ENCODE results near the gene ITGA7.

Gene ITGA7

GRCh38 chr12:55685671-55686070 lies 22.0 kb downstream of the ITGA7 start:
- DNase-seq (ENCODE audit: low read depth in 2 of 3, low spot score in 1 of 3), result no peak

- no peak for DNase-seq (ENCODE audit: low read depth in 2 of 3, low spot score in 1 of 3)
Observed at GRCh38 chr12:55684761-55685370, 22.8 kb downstream of the ITGA7 start.

DNA sequence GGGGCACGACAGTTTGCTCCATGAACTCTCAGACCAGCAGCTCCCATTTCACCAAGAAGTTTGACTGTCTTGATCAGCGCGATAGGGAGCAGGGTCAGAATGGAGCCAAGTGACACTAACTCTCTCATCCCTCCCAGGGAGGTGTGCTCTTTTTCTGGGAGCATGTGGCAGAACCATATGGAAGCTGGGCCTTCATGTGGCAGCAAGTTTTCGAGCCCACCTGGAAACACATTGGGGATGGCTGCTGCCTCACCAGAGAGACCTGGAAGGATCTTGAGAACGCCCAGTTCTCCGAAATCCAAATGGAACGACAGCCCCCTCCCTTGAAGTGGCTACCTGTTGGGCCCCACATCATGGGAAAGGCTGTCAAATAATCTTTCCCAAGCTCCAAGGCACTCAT lies 24.0 kb downstream of the ITGA7 start:
- DNase-seq (ENCODE audit: low read depth in 2 of 3, low spot score in 1 of 3), result no peak

GRCh38 chr12:55682087-55682796 lies 25.5 kb downstream of the ITGA7 start:
- DNase-seq (ENCODE audit: low read depth in 2 of 3, low spot score in 1 of 3), result no peak

- DNase-seq (ENCODE audit: low read depth in 2 of 3, low spot score in 1 of 3), result no peak
Observed at GRCh38 chr12:55681142-55682077, 26.3 kb downstream of the ITGA7 start.

GRCh38 chr12:55679691-55680090 lies 28.0 kb downstream of the ITGA7 start:
- no peak for DNase-seq (ENCODE audit: low read depth in 2 of 3, low spot score in 1 of 3)

DNA sequence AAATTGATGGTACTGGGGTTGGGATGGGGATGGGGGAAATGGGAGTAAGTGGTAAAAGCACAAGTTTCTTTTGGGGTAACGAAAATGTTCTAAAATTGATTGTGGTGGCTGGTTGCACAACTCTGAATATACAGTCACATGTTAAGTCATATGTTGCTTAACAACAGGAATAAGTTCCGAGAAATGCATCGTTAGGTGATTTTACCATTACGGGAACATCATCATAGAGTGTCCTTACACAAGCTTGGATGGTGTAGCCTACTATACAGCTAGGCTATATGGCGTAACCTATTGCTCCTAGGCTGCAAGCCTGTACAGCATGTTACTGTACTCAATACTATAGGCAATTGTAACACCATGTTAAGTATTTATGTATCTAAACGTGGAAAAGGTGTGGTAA lies 31.0 kb downstream of the ITGA7 start:
- no peak for DNase-seq (ENCODE audit: low read depth in 2 of 3, low spot score in 1 of 3)

GRCh38 chr12:55675666-55676065 lies 32.0 kb downstream of the ITGA7 start:
- no peak for DNase-seq (ENCODE audit: low read depth in 2 of 3, low spot score in 1 of 3)

- DNase-seq (ENCODE audit: low read depth in 2 of 3, low spot score in 1 of 3), result no peak
Observed at GRCh38 chr12:55673638-55674037, 34.1 kb downstream of the ITGA7 start.

- no peak for DNase-seq (ENCODE audit: low read depth in 2 of 3, low spot score in 1 of 3)
Observed at GRCh38 chr12:55671746-55672145, 36.0 kb downstream of the ITGA7 start.

DNA sequence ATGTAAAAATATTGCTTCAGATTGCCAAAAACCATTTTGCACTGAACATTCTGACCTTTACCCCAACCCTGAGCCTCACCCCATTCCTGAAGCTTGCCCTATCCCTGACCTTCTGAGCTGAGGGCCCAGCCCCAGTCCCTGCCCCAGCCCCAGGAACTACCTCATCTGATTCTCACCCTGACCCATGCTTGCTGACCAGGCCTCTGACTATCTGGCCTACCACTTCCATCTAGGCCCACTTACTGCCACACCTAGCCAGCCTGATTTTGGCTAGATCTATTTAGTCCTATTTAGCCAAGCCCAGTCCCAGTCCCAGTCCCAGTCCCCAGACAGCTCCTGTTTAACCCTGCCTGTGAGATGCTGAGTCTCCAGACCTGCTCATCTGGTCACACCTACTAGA lies 37.4 kb downstream of the ITGA7 start:
- DNase-seq (ENCODE audit: low read depth in 2 of 3, low spot score in 1 of 3), result no peak

DNA sequence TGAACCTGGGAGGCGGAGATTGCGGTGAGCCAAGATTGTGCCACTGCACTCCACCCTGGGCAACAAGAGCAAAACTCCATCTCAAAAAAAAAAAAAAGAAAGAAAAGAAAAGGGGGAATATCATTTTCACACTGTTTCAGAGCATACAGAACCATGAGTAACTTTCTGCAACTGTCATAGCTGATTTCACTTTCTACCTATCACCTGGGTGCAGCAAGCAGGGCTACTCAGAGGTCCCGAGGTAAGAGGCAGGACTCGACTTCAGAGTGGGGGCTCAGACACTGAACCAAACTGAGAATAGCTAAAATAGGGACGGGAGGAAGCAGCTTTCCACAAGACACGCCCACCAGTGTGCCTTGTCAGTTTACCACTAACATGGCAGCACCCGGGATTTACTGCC lies 41.2 kb downstream of the ITGA7 start:
- DNase-seq (ENCODE audit: low read depth in 2 of 3, low spot score in 1 of 3), result no peak

GRCh38 chr12:55664826-55665225 lies 42.9 kb downstream of the ITGA7 start:
- no peak for DNase-seq (ENCODE audit: low read depth in 2 of 3, low spot score in 1 of 3)

- DNase-seq (ENCODE audit: low read depth in 2 of 3, low spot score in 1 of 3), result no peak
Observed at GRCh38 chr12:55663391-55663790, 44.3 kb downstream of the ITGA7 start.

DNA sequence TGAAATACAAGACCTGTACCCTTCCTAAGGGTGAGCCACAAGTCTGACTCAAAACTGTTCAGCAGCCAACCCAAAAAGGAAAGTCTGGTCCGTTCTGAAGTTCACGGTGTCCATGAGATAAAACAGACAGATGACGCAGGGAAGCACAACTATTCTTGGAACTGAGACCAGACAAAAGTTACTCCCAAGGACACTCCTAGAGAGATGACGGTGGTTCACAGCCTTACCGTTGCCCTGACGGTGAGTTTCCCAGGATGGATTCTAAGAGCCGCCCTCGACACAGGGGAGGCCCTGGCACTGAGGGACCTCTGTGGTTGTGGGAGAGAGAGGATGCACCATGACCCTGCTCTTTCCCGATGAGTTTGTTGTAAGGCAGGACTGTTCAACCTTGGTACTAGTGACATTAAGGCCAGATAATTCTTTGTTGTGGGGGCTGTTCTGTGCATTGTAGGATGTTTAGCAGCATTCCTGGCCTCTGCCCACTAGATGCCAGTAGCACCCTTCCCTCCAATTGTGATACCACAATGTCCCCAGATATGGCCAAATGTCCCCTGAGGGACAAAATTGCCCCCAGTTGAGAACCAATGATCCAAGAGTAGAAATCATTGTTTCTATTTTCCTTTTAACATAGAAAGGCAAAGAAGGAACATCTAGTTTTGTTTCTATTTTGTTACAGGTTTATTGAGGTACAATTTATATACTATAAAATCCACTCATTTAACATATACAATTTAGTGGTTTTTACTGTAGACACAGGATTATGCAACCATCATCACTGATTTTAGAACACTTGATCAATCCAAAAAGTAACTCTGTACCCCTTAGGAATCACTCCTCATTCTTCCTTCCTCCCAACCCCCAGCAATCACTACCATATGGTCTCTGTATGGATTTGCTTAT lies 48.0 kb downstream of the ITGA7 start:
- DNase-seq (ENCODE audit: low read depth in 2 of 3, low spot score in 1 of 3), result no peak

- no peak for DNase-seq (ENCODE audit: low read depth in 2 of 3, low spot score in 1 of 3)
Observed at GRCh38 chr12:55658635-55659391, 48.9 kb downstream of the ITGA7 start.

DNA sequence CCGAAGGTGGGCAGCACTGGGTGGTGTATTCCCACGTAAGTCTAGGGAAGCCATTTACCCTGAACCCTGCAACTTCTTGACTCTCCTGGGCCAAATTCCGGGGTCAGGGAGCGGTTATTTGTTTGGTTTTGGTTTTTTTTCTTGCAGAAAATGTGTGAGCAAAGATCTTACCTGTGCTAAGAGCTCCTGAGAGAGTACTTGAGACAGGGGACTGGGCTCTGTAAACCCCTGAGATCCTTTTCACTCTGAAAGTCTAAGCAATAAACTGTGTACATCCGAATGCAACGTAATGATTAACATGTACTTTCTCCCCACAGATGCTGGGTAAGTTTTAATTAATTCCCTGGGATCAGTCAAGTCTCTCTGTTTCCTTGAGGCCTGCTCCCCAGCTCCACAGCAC lies 49.5 kb downstream of the ITGA7 start:
- no peak for DNase-seq (ENCODE audit: low read depth in 2 of 3, low spot score in 1 of 3)

- no peak for DNase-seq (ENCODE audit: low read depth in 2 of 3, low spot score in 1 of 3)
Observed at GRCh38 chr12:55657212-55657611, 50.5 kb downstream of the ITGA7 start.

DNA sequence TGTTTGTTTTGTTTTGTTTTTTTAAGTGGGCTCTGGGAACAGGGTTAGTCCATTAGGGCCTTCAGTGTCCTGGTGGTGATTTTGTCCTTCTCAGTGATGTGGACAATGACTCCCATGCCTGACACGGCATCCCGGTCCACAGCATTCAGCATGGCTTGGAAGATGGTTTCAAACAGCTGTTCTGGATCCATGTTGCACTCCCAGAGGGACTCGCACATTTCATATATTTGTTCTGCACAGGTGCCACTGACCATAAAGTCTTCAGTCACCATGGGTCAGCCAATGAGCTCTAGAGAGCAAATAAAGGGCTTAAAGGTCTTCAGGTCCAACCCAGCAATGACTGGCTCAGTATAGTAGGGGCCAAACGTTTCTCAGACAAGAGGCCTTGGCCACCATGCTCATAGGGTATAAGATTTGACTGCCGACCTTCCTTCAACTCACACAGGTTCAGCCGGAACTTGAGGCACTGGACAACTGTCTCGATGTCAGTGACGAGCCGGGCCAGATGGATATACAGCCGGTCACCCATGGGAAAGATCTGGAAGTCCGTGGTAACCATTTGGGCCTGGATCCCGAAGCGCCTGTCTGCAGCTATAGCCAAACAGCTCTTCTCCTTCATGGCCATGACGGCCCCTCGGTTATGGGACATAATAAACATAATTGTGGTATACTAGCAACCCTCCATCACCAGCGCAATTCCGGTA lies 53.0 kb downstream of the ITGA7 start:
- DNase-seq (ENCODE audit: low read depth in 2 of 3, low spot score in 1 of 3), result no peak

GRCh38 chr12:55653031-55653430 lies 54.7 kb downstream of the ITGA7 start:
- DNase-seq (ENCODE audit: low read depth in 2 of 3, low spot score in 1 of 3), result no peak
